ENCODE results near the gene FGB. TPM values are rescaled to one million over a fixed set of nuclear protein-coding genes. Genes with fewer than 3 reads are reported as not detected.

The FGB gene
- polyA plus RNA-seq = not detected

DNA sequence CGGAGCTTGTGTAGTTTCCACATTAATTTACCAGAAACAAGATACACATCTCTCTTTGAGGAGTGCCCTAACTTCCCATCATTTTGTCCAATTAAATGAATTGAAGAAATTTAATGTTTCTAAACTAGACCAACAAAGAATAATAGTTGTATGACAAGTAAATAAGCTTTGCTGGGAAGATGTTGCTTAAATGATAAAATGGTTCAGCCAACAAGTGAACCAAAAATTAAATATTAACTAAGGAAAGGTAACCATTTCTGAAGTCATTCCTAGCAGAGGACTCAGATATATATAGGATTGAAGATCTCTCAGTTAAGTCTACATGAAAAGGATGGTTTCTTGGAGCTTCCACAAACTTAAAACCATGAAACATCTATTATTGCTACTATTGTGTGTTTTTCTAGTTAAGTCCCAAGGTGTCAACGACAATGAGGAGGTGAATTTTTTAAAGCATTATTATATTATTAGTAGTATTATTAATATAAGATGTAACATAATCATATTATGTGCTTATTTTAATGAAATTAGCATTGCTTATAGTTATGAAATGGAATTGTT is at the start of gene FGB:
TSS of gene FGB (plus strand) at position 315 of the 558 bp plus-strand sequence. CDS start at position 323, 8 bp downstream.
- Mint-ChIP-seq H3K4me1 (no peaks in the 10 kb centered on the region), H3K9me3 (no peaks in the 10 kb centered on the region)

DNA sequence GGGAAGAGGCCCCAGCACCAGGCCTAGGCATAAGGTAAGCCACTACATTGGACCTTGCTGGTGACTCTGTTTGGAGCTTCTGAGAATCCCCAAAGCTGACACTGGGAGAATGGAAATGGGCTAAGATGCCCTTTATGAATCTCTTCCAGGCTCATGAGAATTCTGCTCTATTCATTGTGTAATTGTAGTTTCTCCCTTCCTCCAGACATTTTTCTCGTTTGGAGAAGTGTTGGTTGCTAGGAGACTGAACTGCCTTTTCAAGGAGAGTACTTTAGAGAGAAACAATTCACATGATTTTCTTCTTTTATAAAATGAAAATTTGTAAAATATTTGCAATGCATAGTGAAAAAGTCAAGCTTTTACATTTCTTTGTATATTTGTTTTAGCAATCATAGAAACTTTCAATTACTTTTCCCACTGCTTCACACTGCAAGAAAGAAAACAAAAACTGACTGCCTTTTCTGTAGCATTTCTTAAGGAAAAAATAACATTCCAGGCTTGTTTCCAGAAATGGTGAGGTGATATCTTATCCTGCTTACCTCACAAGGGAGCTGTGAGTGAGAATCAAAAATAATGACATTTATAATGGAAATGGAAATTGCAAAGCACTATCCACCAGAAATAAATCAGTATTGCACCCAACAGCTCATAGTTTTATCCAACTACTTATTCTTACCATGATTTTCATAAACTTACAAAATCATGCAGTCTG is 46.3 kb upstream of the FGB start:
- H3K9me3 Mint-ChIP-seq = peaks cover 0 to 7% (median 0%) of the 10 kb centered on the region in 6 donors
- no peak overlapping the region for H3K27ac Mint-ChIP-seq
- DNase-seq = no peak
- peaks cover 5 to 9% (median 6%) of the 10 kb centered on the region in 3 donors for H3K27me3 Mint-ChIP-seq (ENCODE audit: low read depth in 3 of 3)
- no peaks in the 10 kb centered on the region for H3K4me1 Mint-ChIP-seq
- no peak overlapping the region for H3K4me3 Mint-ChIP-seq
- no peaks in the 10 kb centered on the region for H3K36me3 Mint-ChIP-seq

More for the DNA sequence above, at the start of gene FGB:
- no peak for DNase-seq
- Mint-ChIP-seq H3K27me3 (ENCODE audit: low read depth in 3 of 3) (peaks cover 0 to 5% (median 2%) of the 10 kb centered on the region in 3 donors), H3K27ac (no peak within 1 kb of the TSS), H3K4me3 (no peak within 1 kb of the TSS), H3K36me3 (no peaks in the 10 kb centered on the region)

- H3K4me3 Mint-ChIP-seq = no peak overlapping the region
- H3K36me3 Mint-ChIP-seq = no peaks in the 10 kb centered on the region
- DNase-seq = no peak
- H3K27me3 Mint-ChIP-seq (ENCODE audit: low read depth in 3 of 3) = peaks cover 5 to 9% (median 7%) of the 10 kb centered on the region in 3 donors
- no peak overlapping the region for H3K27ac Mint-ChIP-seq
- no peaks in the 10 kb centered on the region for H3K4me1 Mint-ChIP-seq
- H3K9me3 Mint-ChIP-seq = peaks cover 0 to 7% (median 0%) of the 10 kb centered on the region in 6 donors
These were observed 45.2 kb upstream of the FGB start for GRCh38 chr4:154517591-154517990.

DNA sequence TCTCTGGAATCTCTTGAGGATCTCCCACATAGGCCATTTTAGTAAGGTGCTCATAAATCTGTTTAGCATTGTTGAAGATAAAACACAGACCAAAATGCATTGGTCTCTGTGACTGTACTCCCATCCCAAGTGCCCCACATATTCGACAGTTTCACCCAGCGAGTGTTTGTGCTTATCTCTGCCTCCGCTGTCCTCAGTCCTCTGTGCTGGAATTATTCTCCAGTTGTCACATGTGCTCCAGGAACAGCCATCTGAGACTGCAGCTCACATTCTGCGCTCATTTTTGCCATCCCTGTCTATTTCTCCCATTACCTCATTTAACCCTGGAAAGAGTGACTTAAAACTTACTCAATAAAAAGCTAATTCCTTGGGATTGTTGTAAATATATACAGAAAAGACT is 43.6 kb upstream of the FGB start:
- Mint-ChIP-seq H3K27me3 (ENCODE audit: low read depth in 3 of 3) (peaks cover 5 to 9% (median 7%) of the 10 kb centered on the region in 3 donors), H3K4me1 (no peaks in the 10 kb centered on the region), H3K36me3 (no peaks in the 10 kb centered on the region), H3K4me3 (no peak overlapping the region), H3K9me3 (peaks cover 0 to 4% (median 0%) of the 10 kb centered on the region in 6 donors), H3K27ac (no peak overlapping the region)
- DNase-seq = no peak

GRCh38 chr4:154521607-154522006 is 41.2 kb upstream of the FGB start:
- H3K27ac Mint-ChIP-seq = no peak overlapping the region
- DNase-seq = no peak
- H3K4me3 Mint-ChIP-seq = no peak overlapping the region
- no peaks in the 10 kb centered on the region for H3K4me1 Mint-ChIP-seq
- H3K27me3 Mint-ChIP-seq (ENCODE audit: low read depth in 3 of 3) = peaks cover 3 to 12% (median 7%) of the 10 kb centered on the region in 3 donors
- H3K9me3 Mint-ChIP-seq = peaks cover 0 to 2% (median 0%) of the 10 kb centered on the region in 6 donors
- no peaks in the 10 kb centered on the region for H3K36me3 Mint-ChIP-seq

DNA sequence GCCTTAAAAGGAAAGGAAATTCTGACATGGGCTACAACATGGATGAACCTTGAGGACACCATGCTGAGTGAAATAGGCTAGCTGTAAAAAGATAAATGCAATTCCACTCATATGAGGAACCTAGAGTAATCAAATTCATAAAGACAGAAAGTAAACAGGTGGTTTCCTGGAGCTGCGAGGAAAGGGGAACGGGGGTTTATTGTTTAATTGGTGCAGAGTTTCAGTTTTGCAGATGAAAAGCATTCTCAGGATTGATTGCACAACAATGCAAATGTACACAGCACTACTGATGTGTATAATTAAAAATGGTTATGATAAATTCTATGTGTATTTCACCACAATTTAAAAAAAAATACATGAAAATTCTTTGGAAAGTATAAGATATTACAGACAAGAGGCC is 36.7 kb upstream of the FGB start:
- H3K4me3 Mint-ChIP-seq = no peak overlapping the region
- peaks cover 4 to 19% (median 7%) of the 10 kb centered on the region in 3 donors for H3K27me3 Mint-ChIP-seq (ENCODE audit: low read depth in 3 of 3)

DNA sequence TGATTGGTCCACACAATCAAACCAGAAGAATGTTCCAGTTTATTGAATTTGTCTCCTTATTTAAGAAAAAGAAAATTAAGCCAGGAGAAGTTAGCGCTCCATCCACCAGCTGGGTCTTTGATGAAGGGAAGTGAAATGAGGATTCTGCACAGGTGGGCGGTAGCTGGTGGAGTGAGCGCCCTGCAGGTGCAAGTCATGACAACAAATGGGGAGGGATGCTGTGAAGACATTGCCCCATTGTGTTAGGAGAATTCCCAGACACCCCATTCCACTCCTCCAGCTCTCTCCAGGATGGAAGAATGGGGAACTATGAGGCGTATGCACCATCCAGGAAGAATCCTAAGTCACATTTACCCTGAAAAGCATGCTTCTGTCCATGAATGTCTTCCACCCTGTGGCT is 35.5 kb upstream of the FGB start:
- no peak for DNase-seq
- H3K27me3 Mint-ChIP-seq (ENCODE audit: low read depth in 3 of 3) = peaks cover 4 to 16% (median 4%) of the 10 kb centered on the region in 3 donors

More for the DNA sequence above, 36.7 kb upstream of the FGB start:
- Mint-ChIP-seq H3K36me3 (no peaks in the 10 kb centered on the region), H3K27ac (no peak overlapping the region), H3K9me3 (no peaks in the 10 kb centered on the region), H3K4me1 (no peaks in the 10 kb centered on the region)
- DNase-seq = no peak

DNA sequence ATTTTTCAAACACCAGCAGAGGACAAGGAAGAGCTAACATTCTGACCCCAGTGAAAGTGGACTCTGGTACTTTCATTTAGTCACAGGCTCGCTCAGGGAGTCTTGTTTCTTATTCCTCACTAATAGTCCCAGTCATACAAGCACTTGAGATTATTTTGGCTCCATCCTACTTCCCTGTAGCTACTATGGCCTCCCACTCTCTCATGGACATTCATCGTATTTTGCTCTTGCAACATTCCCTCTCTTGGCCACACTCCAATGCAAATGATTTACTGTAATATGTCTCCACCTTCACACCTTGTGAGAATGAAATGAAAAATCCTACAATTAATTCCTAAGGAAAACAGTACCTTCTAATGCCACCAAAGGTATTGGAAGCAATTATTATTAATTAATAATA is 33.9 kb upstream of the FGB start:
- no peak for DNase-seq
- H3K36me3 Mint-ChIP-seq = no peaks in the 10 kb centered on the region
- no peaks in the 10 kb centered on the region for H3K4me1 Mint-ChIP-seq
- H3K27ac Mint-ChIP-seq = no peak overlapping the region
- H3K9me3 Mint-ChIP-seq = no peaks in the 10 kb centered on the region
- H3K4me3 Mint-ChIP-seq = no peak overlapping the region
- H3K27me3 Mint-ChIP-seq (ENCODE audit: low read depth in 3 of 3) = peaks cover 4 to 12% (median 4%) of the 10 kb centered on the region in 3 donors

More for the DNA sequence above, 35.5 kb upstream of the FGB start:
- Mint-ChIP-seq H3K4me1 (no peaks in the 10 kb centered on the region), H3K4me3 (no peak overlapping the region), H3K27ac (no peak overlapping the region), H3K36me3 (no peaks in the 10 kb centered on the region), H3K9me3 (no peaks in the 10 kb centered on the region)

DNA sequence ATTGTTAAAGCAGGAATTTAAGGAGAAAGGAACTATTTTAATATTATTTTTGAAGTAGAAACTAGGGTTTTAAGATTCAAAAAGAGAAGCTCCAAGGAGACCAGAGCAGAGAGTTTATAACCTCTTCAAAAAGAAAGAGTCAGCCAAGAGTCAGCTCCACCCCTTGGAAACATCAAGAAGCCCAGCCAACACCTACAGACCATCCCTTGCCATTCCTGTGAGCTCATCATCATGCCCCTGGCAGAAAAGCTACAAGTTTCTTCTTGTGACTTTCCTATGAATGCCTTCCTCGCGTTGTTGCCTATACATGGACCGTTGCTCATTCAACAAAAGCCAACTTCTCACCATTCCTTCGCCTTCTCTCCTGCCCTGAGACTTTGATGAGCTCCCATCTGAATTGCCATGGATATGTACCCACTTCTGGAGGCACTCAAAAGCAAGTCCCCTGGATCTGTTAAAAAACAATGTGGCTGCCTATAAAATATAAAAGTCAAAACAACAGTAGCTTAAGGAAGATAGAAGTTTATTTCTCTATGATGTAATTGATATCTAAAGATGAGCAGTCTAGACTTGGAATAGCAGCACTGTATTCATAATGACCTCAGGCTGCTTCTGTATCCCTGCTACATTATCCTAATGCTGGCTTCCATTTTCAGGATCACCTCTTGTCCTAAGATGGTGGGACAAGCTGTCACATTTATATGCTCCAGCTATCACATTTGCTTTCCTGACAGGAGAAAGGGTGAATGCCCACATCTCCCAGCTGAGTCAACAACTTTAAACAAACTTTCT is 32.9 kb upstream of the FGB start:
- H3K27me3 Mint-ChIP-seq (ENCODE audit: low read depth in 3 of 3) = peaks cover 4 to 12% (median 4%) of the 10 kb centered on the region in 3 donors
- no peaks in the 10 kb centered on the region for H3K9me3 Mint-ChIP-seq
- no peak overlapping the region for H3K27ac Mint-ChIP-seq
- no peaks in the 10 kb centered on the region for H3K36me3 Mint-ChIP-seq
- DNase-seq = no peak
- no peak overlapping the region for H3K4me3 Mint-ChIP-seq
- H3K4me1 Mint-ChIP-seq = no peaks in the 10 kb centered on the region

DNA sequence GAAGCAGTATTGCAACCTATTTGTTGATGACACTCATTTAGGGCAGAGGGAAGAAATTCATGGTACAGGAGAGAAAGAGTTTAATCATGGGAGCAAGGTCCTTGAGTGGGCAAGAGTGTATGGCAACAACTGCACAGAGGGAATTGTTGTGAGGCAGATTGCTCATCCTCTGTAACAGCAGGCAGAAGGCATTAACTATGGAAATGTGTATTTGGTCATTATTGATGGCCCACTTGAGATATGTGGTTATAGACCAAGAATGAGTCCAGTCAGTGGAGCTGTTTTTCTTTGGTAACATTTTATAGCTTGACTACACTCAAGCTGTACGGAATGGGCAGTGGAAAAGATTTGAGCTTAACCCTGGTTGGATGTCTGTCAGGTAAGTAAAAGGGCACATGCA is 28.5 kb upstream of the FGB start:
- no peaks in the 10 kb centered on the region for H3K9me3 Mint-ChIP-seq
- peak overlapping the region in 4 of 6 donors; percentile 8 to 69 (median 23) for H3K27ac Mint-ChIP-seq
- no peaks in the 10 kb centered on the region for H3K4me1 Mint-ChIP-seq
- no peak overlapping the region for H3K4me3 Mint-ChIP-seq
- peaks cover 0 to 1% (median 0%) of the 10 kb centered on the region in 3 donors for H3K27me3 Mint-ChIP-seq (ENCODE audit: low read depth in 3 of 3)
- DNase-seq = no peak
- peaks cover 0 to 15% (median 14%) of the 10 kb centered on the region in 3 donors for H3K36me3 Mint-ChIP-seq

DNA sequence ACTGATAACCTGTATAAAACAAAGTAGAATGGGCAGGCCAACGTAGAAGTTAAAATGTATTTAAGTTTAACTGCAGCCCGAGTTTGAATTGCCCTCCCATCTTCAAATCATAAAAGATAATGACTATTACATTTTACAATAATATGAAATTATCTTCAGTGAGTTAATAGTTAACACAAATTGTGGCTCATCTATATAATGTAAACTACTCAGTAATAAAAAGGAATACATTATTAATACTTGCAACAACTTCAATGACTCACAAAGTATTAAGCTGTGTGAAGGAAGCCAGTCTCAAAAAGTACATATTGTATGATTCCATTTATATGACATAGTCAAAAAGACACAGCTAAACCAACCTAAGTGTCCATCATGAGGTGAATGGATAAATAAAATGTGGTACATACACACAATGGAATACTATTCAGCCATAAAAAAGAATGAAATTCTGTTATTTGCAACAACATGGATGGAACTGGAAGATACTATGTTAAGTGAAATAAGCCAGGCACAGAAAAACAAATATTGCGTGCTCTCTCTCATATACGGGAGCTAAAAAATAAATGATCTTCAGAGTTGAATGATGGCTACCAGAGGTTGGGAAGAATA is 20.4 kb upstream of the FGB start:
- Mint-ChIP-seq H3K4me1 (peaks cover 0 to 1% of the 10 kb centered on the region in 2 donors), H3K27me3 (ENCODE audit: low read depth in 3 of 3) (peaks cover 0 to 1% (median 0%) of the 10 kb centered on the region in 3 donors), H3K4me3 (no peak overlapping the region), H3K27ac (no peak overlapping the region), H3K9me3 (no peaks in the 10 kb centered on the region), H3K36me3 (peaks cover 27 to 59% (median 47%) of the 10 kb centered on the region in 3 donors)
- no peak for DNase-seq

GRCh38 chr4:154545689-154546088 is 17.1 kb upstream of the FGB start:
- no peak overlapping the region for H3K4me3 Mint-ChIP-seq
- no peak for DNase-seq

GRCh38 chr4:154549894-154550790 is 12.7 kb upstream of the FGB start, which contains the start of gene PLRG1:
TSS of gene PLRG1 (minus strand) at chr4:154550400. CDS start at chr4:154550308, 92 bp downstream.
- Mint-ChIP-seq H3K27ac (peak within 1 kb of the TSS; percentile 93 to 98 (median 95)), H3K4me3 (peak within 1 kb of the TSS; percentile 94 to 100 (median 97))

More at GRCh38 chr4:154545689-154546088, 17.1 kb upstream of the FGB start:
- Mint-ChIP-seq H3K27ac (no peak overlapping the region), H3K36me3 (peaks cover 24 to 41% (median 27%) of the 10 kb centered on the region in 3 donors), H3K4me1 (peaks cover 20 to 25% of the 10 kb centered on the region in 2 donors), H3K9me3 (no peaks in the 10 kb centered on the region), H3K27me3 (ENCODE audit: low read depth in 3 of 3) (no peaks in the 10 kb centered on the region)

More at GRCh38 chr4:154549894-154550790, 12.7 kb upstream of the FGB start, which contains the start of gene PLRG1:
- DNase-seq = peak; percentile 94 to 96 (median 95)
- Mint-ChIP-seq H3K4me1 (peaks cover 24 to 32% of the 10 kb centered on the region in 2 donors), H3K36me3 (peaks cover 0 to 8% (median 0%) of the 10 kb centered on the region in 3 donors), H3K9me3 (no peaks in the 10 kb centered on the region), H3K27me3 (ENCODE audit: low read depth in 3 of 3) (no peaks in the 10 kb centered on the region)

All from immature natural killer cell (primary cell).